ENCODE measurements around the gene DSCAML1. TPM values are rescaled to one million over a fixed set of nuclear protein-coding genes. Genes with fewer than 3 reads are reported as not detected.

The DSCAML1 gene
- total and polyA plus RNA-seq, 10 of the 15 experiments (the other 5 are each of a cell fraction or from before 2014, with no cell fraction given): 0.03 to 0.18 (median 0.06) TPM; not detected in 1

DNA sequence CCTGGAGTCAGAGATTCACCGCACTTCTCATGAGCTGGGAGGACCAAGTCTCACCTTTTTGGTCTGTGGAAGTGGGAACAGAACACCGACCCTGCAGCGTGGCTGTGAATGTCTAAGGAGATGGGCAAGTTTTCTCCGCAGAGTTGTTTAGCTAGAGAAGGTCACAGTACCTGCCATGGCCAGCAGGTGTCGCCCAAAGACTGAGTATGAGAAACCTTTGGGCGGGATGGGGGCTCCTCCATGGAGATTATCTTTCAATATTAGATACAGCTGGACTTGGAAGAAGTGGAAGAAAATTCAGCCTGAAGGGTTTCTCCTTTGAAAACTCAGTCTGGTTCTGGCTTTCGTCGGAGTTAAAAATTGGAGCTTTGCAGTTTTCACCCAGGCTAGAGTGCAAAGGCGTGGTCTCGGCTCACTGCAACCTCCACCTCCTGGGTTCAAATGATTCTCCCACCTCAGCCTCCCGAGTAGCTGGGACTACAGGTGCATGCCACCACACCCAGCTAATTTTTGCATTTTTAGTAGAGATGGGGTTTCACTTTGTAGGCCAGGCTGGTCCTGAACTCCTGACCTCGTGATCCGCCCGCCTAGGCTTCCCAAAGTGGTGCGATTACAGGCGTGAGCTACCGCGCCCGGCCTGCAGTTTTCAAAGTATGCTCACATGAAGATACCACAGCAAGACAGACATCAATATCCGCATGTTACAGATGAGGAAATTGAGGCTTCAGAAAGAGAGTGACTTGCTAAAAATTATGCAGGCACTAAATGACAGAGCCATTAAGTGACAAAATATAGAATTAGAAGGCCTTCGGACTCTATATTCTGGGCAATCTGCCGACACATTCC lies 10.7 kb upstream of the DSCAML1 start:
- ChIA-PET CTCF (interaction anchor here (0.6 to 8.8 kb wide), 52 partner anchors 9 to 1948 kb away, joined by 3 to 360 read pairs (median 5); partner anchors contain the start of genes FXYD2 and IL10RA), SMC1A (ENCODE audit: uncharacterized antibody, unreplicated experiment) (interaction anchor here (0.6 to 12.1 kb wide), 43 partner anchors 9 to 392 kb away, joined by 3 to 318 read pairs (median 4); no protein-coding TSS in a partner anchor), POLR2A (interaction anchor here (0.5 to 2.8 kb wide), 5 partner anchors 10 to 245 kb away, joined by 3 to 47 read pairs (median 4); partner anchors contain the start of gene IL10RA), RAD21 (ENCODE audit: unreplicated experiment) (interaction anchor here (0.6 to 6.4 kb wide), 23 partner anchors 10 to 383 kb away, joined by 3 to 273 read pairs (median 5); no protein-coding TSS in a partner anchor)
- no peak for DNase-seq (ENCODE audit: low read depth, low spot score)
- H3K4me1 ChIP-seq (ENCODE audit: control insufficient read depth, insufficient read depth, low read length): peaks cover 17% of the 10 kb centered on the region
- no peak overlapping the region for H2AFZ ChIP-seq (ENCODE audit: control insufficient read depth, low read depth, low read length)
- in situ Hi-C loops (cut with MboI) (no loop called here), intact Hi-C loops (cut with micrococcal nuclease; ENCODE audit: unreplicated experiment) (loop anchor here (1.0 to 5.0 kb wide), 3 partner anchors 10 to 380 kb away; no protein-coding TSS in a partner anchor)
- WGBS (ENCODE audit: insufficient coverage, insufficient replicate concordance, low lambda C conversion rate, missing lambda C conversion rate): 34% methylated on average over 22 of the region's 22 CpGs
- no peaks in the 10 kb centered on the region for H3K27me3 ChIP-seq (replicated peaks in 1 of 2; ENCODE audit: control insufficient read depth in 2 of 2, insufficient read depth in 2 of 2, low read length in 1 of 2)
- H3K27ac ChIP-seq (ENCODE audit: control insufficient read depth, insufficient read depth): no peak overlapping the region
- no peaks in the 10 kb centered on the region for H3K9me3 ChIP-seq (replicated peaks; ENCODE audit: control insufficient read depth, insufficient read depth, low read length)
- FAIRE-seq: peak; percentile 87
- H4K20me1 ChIP-seq (ENCODE audit: control insufficient read depth, insufficient read depth): no peaks in the 10 kb centered on the region
- H3K79me2 ChIP-seq (ENCODE audit: control insufficient read depth, insufficient read depth, low read length): no peaks in the 10 kb centered on the region
- peak; percentile 85 for ATAC-seq
- BruUV-seq (replicated peaks): no TSS peak
- no peak overlapping the region for H3K4me3 ChIP-seq
- no peaks in the 10 kb centered on the region for H3K36me3 ChIP-seq (ENCODE audit: control insufficient read depth in 2 of 2, insufficient read depth in 2 of 2, low read length in 1 of 2)
- no peak overlapping the region for H3K9ac ChIP-seq (ENCODE audit: control insufficient read depth, insufficient read depth, low read length)
- no peak overlapping the region for H3K4me2 ChIP-seq (ENCODE audit: control insufficient read depth, insufficient read depth)
- TF ChIP-seq NRF1 (conservative IDR thresholded peaks at IDR 0.05; ENCODE audit: low read depth, low read length): no peak
- peak; percentile 58; the same call in 1 of the 2 replicates for TF ChIP-seq SMARCA5 (IDR thresholded peaks at IDR 0.05)
- TF ChIP-seq YY1 (IDR thresholded peaks at IDR 0.05; ENCODE audit: low read depth, low read length): peak; percentile 78; the same call in 1 of the 2 replicates
- peak; percentile 80; the same call in 1 of the 2 replicates for TF ChIP-seq RB1 (IDR thresholded peaks at IDR 0.05; ENCODE audit: borderline replicate concordance)
- no peak for TF ChIP-seq NFYA (IDR thresholded peaks at IDR 0.05; ENCODE audit: borderline replicate concordance, low read depth, low read length)
- TF ChIP-seq, protein P1, sequence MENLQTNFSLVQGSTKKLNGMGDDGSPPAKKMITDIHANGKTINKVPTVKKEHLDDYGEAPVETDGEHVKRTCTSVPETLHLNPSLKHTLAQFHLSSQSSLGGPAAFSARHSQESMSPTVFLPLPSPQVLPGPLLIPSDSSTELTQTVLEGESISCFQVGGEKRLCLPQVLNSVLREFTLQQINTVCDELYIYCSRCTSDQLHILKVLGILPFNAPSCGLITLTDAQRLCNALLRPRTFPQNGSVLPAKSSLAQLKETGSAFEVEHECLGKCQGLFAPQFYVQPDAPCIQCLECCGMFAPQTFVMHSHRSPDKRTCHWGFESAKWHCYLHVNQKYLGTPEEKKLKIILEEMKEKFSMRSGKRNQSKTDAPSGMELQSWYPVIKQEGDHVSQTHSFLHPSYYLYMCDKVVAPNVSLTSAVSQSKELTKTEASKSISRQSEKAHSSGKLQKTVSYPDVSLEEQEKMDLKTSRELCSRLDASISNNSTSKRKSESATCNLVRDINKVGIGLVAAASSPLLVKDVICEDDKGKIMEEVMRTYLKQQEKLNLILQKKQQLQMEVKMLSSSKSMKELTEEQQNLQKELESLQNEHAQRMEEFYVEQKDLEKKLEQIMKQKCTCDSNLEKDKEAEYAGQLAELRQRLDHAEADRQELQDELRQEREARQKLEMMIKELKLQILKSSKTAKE (IDR thresholded peaks at IDR 0.05; ENCODE audit: low read depth, poor library complexity, severe bottlenecking): peak; percentile 48
- no peak for TF ChIP-seq KLF5 (IDR thresholded peaks at IDR 0.05; ENCODE audit: partially characterized antibody)
- TF ChIP-seq ATF3 (IDR thresholded peaks at IDR 0.05; ENCODE audit: borderline replicate concordance, extremely low read depth, low read depth, low read length): no peak
- peak; percentile 22; the same call in 1 of the 2 replicates for TF ChIP-seq NR2F1 (conservative IDR thresholded peaks at IDR 0.05)
- TF ChIP-seq PRDM15 (CRISPR knock-in tag; IDR thresholded peaks at IDR 0.05): no peak
- no peak for TF ChIP-seq RAD51 (IDR thresholded peaks at IDR 0.05)
- peak; percentile 93 for TF ChIP-seq SMC3 (IDR thresholded peaks at IDR 0.05; ENCODE audit: borderline replicate concordance, low read length)

Data from GM12878 (cell line).